Stimulated activated CD8-positive, alpha-beta memory T cell treated with anti-CD3 and anti-CD28 coated beads, Interleukin-4, amount 100 ng/mL, for 24 hours (primary cell): ENCODE results near the gene DDX19B.
"Not testable (repeated sequence)": the region's sequence is repeated elsewhere in the genome, so short reads cannot be mapped to it uniquely, and the experiment has no call there.

Experiments used
- DNase-seq: peaks from one replicate; pipeline ENCODE4 v3.0.0-alpha.2; 2020; ENCODE audit warnings: low read depth

The DDX19B gene

GRCh38 chr16:70349783-70350182 is 50.8 kb downstream of the DDX19B start:
- no peak for DNase-seq

DNA sequence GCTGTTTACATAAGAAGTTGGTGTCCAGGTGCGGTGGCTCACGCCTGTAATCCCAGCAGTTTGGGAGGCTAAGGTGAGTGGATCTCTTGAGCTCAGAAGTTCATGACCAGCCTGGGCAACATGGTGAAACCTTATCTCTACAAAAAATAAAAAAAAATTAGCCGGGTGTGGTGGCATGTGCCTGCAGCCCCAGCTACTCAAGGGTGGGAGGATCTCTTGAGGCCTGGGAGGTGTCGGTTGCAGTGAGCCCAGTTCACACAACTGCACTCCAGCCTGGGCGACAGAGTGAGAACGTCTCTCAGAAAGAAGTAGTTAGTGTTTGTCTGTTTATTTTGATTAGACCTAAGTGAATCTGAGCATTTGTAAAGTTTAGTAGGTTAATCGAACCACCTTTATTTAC is 60.6 kb downstream of the DDX19B start:
- no peak for DNase-seq

GRCh38 chr16:70364399-70364798 is 65.4 kb downstream of the DDX19B start:
- DNase-seq: no peak

GRCh38 chr16:70370145-70370544 is 71.2 kb downstream of the DDX19B start:
- DNase-seq: not testable (repeated sequence)

- DNase-seq: no peak
These were observed 71.9 kb downstream of the DDX19B start for GRCh38 chr16:70370924-70371323.

DNA sequence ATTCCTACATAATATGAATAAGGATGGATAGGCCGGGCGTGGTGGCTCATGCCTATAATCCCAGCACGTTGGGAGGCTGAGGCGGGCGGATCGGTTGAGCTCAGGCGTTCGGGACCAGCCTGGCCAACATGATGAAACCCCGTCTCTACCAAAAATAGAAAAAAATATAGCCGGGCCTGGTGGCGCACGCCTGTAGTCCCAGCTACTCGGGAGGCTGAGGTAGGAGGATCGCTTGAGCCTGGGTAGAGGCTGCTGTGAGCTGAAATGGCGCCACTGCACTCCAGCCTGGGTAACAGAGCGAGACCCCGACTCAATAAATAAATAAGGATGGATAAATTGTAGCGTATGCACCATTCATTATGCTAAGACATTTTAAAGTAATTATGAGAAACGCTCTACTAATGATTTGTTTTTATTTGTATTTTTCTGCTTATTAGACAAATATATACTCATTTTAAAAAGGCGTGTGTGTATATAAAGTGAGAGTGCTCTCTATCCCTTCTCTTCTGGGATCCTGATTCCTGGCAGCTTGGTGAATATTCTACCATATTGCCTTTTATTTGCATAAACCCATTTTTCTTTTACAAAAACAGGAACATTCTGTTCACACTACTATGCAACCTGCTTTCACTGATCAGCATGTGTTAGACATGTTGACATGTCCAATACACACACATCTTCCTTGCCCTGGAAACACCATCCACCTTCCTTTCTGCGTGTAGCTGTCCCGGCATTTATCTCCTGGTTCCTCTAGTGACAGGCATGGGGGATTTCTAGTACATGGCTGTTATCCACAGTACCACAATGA is 74.1 kb downstream of the DDX19B start:
- no peak for DNase-seq

DNA sequence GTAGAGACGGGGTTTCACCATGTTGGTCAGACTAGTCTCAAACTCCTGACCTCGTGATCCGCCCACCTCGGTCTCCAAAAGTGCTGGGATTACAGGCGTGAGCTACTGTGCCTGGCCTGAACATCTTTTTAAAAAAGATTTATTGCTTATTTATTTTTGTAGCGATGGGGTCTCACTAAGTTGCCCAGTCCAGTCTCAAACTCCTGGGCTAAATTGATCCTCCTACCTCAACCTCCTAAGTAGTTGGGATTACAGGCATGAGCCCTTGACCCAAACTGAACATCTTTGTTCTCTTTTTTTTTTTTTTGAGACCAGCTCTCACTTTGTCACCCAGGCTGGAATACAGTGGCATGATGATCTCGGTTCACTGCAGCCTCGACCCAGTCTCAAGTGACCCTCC is 75.2 kb downstream of the DDX19B start:
- DNase-seq: no peak

- DNase-seq: no peak
These were observed 76.9 kb downstream of the DDX19B start for GRCh38 chr16:70375636-70376611.

DNA sequence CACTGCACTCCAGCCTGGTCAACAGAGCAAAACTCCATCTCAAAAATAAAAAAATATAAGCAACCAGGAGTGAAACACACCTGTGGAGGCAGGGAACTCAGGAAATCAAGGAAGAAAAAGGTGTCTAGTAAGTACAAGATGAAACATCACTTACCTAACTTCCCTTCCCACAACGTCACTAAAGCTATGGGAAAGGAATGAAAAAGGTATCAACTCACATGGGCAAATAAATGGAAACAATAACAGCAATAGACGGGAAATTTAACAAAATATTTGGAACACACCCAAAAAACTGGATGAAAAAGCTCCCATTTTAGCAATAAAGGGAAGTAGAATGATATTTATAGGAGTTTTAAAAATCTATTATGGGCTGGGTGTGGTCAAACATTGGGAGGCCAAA is 78.8 kb downstream of the DDX19B start:
- DNase-seq: no peak

GRCh38 chr16:70378869-70379493 is 80.0 kb downstream of the DDX19B start:
- DNase-seq: no peak

GRCh38 chr16:70380248-70380918 is 81.4 kb downstream of the DDX19B start:
- peak; percentile 72 for DNase-seq

DNA sequence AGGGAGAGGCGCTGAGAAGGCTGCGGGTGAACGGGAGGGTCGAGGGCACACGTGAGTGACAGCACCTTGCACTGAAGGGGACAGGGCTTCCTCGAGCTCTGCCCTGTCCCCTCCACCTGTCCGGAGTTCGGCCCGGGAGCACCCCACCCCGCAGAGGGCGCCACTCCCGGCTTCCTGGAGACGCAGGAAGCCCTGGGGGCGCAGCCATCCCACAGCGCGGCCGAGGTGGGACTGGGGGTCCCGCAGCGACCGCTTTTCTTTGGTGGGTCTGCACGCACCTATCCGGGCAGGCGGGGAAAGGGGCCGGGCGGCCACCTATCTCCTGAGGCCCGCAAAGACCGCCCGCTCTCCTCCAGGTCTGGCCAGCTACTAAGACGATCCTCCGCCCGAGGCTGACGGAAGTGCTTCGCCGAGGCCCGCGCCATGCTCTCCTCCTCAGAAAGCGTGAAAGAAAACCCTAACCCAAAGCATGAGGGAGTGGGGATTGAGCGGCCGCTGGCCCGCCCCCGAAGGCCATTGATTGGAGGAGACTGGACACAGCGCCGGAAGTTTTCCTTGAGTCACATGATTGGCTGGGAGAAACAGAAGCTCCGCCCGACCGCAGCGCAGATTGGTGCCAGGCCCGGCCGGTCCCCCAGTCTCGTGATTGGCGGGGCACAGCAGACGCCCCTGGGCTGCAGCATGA is 82.1 kb downstream of the DDX19B start:
- DNase-seq: peak; percentile 92

- DNase-seq: no peak
These were observed 82.8 kb downstream of the DDX19B start for GRCh38 chr16:70381604-70382342.

DNA sequence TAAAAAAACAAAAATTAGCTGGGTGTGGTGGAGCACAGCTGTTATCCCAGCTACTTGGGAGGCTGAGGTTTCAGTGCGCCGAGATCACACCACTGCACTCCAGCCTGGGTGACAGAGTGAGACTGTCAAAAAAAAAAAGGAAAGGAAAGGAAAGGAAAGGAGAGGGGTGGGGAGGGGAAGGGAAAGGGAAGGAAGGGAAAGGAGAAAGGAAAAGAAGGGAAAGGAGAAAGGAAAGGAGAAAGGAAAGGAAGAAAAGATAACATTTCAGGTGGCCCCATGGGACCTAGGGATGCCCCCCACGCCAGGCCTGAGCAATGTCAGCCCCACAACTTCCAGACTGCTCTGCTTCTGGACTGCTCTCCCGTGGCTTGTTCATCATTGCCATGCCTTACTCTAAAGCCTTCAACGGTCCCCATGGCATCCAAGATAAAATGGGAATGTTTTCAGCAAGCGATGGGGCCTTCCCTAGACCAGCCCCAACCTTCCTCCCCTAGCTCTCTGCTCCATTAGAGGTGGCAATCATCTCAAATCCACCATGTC is 84.5 kb downstream of the DDX19B start:
- no peak for DNase-seq
